H1 (cell line): ENCODE measurements around the gene NOC2L. TPM values are rescaled to one million over a fixed set of nuclear protein-coding genes. Genes with fewer than 3 reads are reported as not detected.

Experiments used
- CTCF ChIA-PET: fragments of 300-600 bp; sonication (Branson Sonifier 250); formaldehyde crosslinking; loops from one replicate; lab custom pipeline; 2021; ENCODE audit not compliant: partially characterized antibody; lab: Charles Lee
- POLR2A ChIA-PET: fragments of 300-600 bp; sonication (Branson Sonifier 250); formaldehyde crosslinking; loops from one replicate; lab custom pipeline; 2021; ENCODE audit warnings: inconsistent platforms; ENCODE audit not compliant: partially characterized antibody; lab: Charles Lee
- DNase-seq, 2 experiments: peaks; one replicate each; pipeline versions ENCODE4 v3.0.0 to v3.0.0-alpha.2; 2010 to 2022; ENCODE audit warnings: low spot score in 2 of 2, low read depth in 1 of 2, mixed read lengths in 1 of 2
- FAIRE-seq: peaks from 2 replicates; lab custom pipeline; 2011; peaks lifted over from hg19 to GRCh38; lab: Jason Lieb, UNC
- H2AFZ ChIP-seq: 2 replicates; pipeline ENCODE4 v1.8.1; 2012; ENCODE audit warnings: low read length, inconsistent platforms
- H2AK5ac ChIP-seq: 2 replicates; pipeline ENCODE4 v1.6.1; 2013; ENCODE audit warnings: low read depth, low read length
- H2BK120ac ChIP-seq: replicated peaks from 2 replicates; pipeline ENCODE3; 2013; ENCODE audit warnings: low read depth, low read length, inconsistent platforms
- H2BK12ac ChIP-seq: 2 replicates; pipeline ENCODE4 v1.6.1; 2013; ENCODE audit warnings: low read depth, low read length
- H2BK15ac ChIP-seq: 2 replicates; pipeline ENCODE4 v1.6.1; 2013; ENCODE audit warnings: low read length
- H2BK20ac ChIP-seq: 2 replicates; pipeline ENCODE4 v1.6.1; 2013; ENCODE audit warnings: low read length
- H2BK5ac ChIP-seq: 2 replicates; pipeline ENCODE4 v1.6.1; 2013; ENCODE audit warnings: low read depth, low read length
- H3K14ac ChIP-seq: 2 replicates; pipeline ENCODE4 v1.6.1; 2013; ENCODE audit warnings: inconsistent platforms; ENCODE audit not compliant: insufficient read length
- H3K18ac ChIP-seq: 2 replicates; pipeline ENCODE4 v1.6.1; 2013; ENCODE audit warnings: low read length; ENCODE audit errors: extremely low read depth
- H3K23ac ChIP-seq: 2 replicates; pipeline ENCODE4 v1.6.1; 2013; ENCODE audit warnings: inconsistent platforms; ENCODE audit not compliant: insufficient read length
- H3K23me2 ChIP-seq: 2 replicates; pipeline ENCODE4 v1.6.1; 2013; ENCODE audit warnings: low read depth, low read length
- H3K27ac ChIP-seq: 2 replicates; pipeline ENCODE4 v1.6.1; 2011; ENCODE audit warnings: low read depth, low read length, inconsistent platforms
- H3K27me3 ChIP-seq, 4 experiments: replicated peaks in 1 of 4; 1 replicate in 1 of 4; 2 replicates in 3 of 4; pipeline versions ENCODE4 v1.6.1 to v1.8.1; 2011 to 2013; ENCODE audit warnings: low read length in 3 of 4, mild to moderate bottlenecking in 3 of 4, inconsistent platforms in 2 of 4, mixed read lengths in 2 of 4, moderate library complexity in 1 of 4; ENCODE audit not compliant: control insufficient read depth in 3 of 4, insufficient read depth in 3 of 4; ENCODE audit errors: extremely low read depth in 1 of 4
- H3K36me3 ChIP-seq, 4 experiments: 2 replicates each; pipeline versions ENCODE4 v1.6.1 to v1.8.1; 2011 to 2013; ENCODE audit warnings: mild to moderate bottlenecking in 4 of 4, low read length in 3 of 4, moderate library complexity in 2 of 4, control low read depth in 1 of 4, inconsistent platforms in 1 of 4; ENCODE audit not compliant: insufficient read depth in 4 of 4, control insufficient read depth in 2 of 4
- H3K4ac ChIP-seq: replicated peaks from 2 replicates; pipeline ENCODE3; 2013; ENCODE audit warnings: low read length, low read depth, mixed read lengths, inconsistent platforms; ENCODE audit not compliant: insufficient read length
- H3K4me1 ChIP-seq, 4 experiments: replicated peaks in 1 of 4; 1 replicate in 1 of 4; 2 replicates in 3 of 4; pipeline versions ENCODE4 v1.6.1 to v1.8.1; 2011 to 2013; ENCODE audit warnings: low read length in 3 of 4, inconsistent platforms in 2 of 4, mixed read lengths in 1 of 4; ENCODE audit not compliant: insufficient read depth in 4 of 4, control insufficient read depth in 3 of 4
- H3K4me2 ChIP-seq, 2 experiments: 2 replicates each; pipeline versions ENCODE4 v1.6.1 to v1.8.1; 2011 to 2013; ENCODE audit warnings: low read depth in 2 of 2, low read length in 2 of 2, control low read depth in 1 of 2, inconsistent platforms in 1 of 2, mild to moderate bottlenecking in 1 of 2; ENCODE audit not compliant: insufficient read depth in 1 of 2
- H3K4me3 ChIP-seq, 4 experiments: fragments of 200-600, 300-600 bp in 1 of 4; sonication (generic), shearing (Covaris generic), sonication (Bioruptor Twin) in 1 of 4; 2 replicates each; pipeline versions ENCODE4 v1.5.1 to v1.8.1; 2011 to 2016; ENCODE audit warnings: low read length in 4 of 4, low read depth in 3 of 4, control low read depth in 2 of 4, inconsistent platforms in 2 of 4, mild to moderate bottlenecking in 2 of 4, mixed read lengths in 1 of 4, moderate library complexity in 1 of 4; ENCODE audit not compliant: insufficient read depth in 2 of 4; ENCODE audit errors: extremely low read depth in 1 of 4
- H3K56ac ChIP-seq: replicated peaks from 2 replicates; pipeline ENCODE3; 2013; ENCODE audit warnings: low read depth, mild to moderate bottlenecking, mixed read lengths, low read length, inconsistent platforms; ENCODE audit not compliant: insufficient read length
- H3K79me1 ChIP-seq: 2 replicates; pipeline ENCODE4 v1.6.1; 2013; ENCODE audit warnings: low read depth, low read length, control low read depth
- H3K79me2 ChIP-seq, 2 experiments: 2 replicates each; pipeline versions ENCODE4 v1.6.1 to v1.8.1; 2012 to 2013; ENCODE audit warnings: low read length in 2 of 2, mild to moderate bottlenecking in 2 of 2, inconsistent platforms in 1 of 2; ENCODE audit not compliant: insufficient read depth in 2 of 2, control insufficient read depth in 1 of 2
- H3K9ac ChIP-seq, 4 experiments: replicated peaks in 1 of 4; 1 replicate in 1 of 4; 2 replicates in 3 of 4; pipeline versions ENCODE4 v1.6.1 to v1.8.1; 2011 to 2013; ENCODE audit warnings: low read depth in 3 of 4, low read length in 3 of 4, control low read depth in 2 of 4, mild to moderate bottlenecking in 2 of 4, moderate library complexity in 2 of 4, inconsistent platforms in 1 of 4; ENCODE audit errors: extremely low read depth in 1 of 4
- H3K9me3 ChIP-seq, 2 experiments: 2 replicates each; pipeline versions ENCODE4 v1.6.1 to v1.8.1; 2012 to 2013; ENCODE audit warnings: mild to moderate bottlenecking in 2 of 2, moderate library complexity in 2 of 2, control low read depth in 1 of 2, inconsistent platforms in 1 of 2, low read depth in 1 of 2, low read length in 1 of 2, mixed read lengths in 1 of 2; ENCODE audit not compliant: insufficient read depth in 2 of 2
- H4K20me1 ChIP-seq, 2 experiments: replicated peaks in 1 of 2; 2 replicates each; pipeline versions ENCODE3 to v1.8.1; 2011 to 2013; ENCODE audit warnings: inconsistent platforms in 2 of 2, low read length in 2 of 2, mild to moderate bottlenecking in 1 of 2; ENCODE audit not compliant: insufficient read depth in 2 of 2, control insufficient read depth in 1 of 2
- H4K5ac ChIP-seq: 2 replicates; pipeline ENCODE4 v1.6.1; 2013; ENCODE audit warnings: low read length, low read depth, mixed read lengths, inconsistent platforms; ENCODE audit not compliant: insufficient read length
- H4K8ac ChIP-seq: 2 replicates; pipeline ENCODE4 v1.8.0; 2013; ENCODE audit warnings: mild to moderate bottlenecking, moderate library complexity, low read length, inconsistent platforms; ENCODE audit not compliant: insufficient read depth; ENCODE audit errors: extremely low read depth
- H4K91ac ChIP-seq: replicated peaks from 2 replicates; pipeline ENCODE3; 2013; ENCODE audit warnings: low read length, mixed read lengths, inconsistent platforms; ENCODE audit not compliant: insufficient read length
- CBX5 ChIP-seq: fragments of 300-800, 300-1000 bp; sonication (generic); IDR thresholded peaks from 2 replicates; pipeline ENCODE4 v1.7.1; 2016; ENCODE audit warnings: antibody characterized with exemption, low read length, low read depth
- CBX8 ChIP-seq: fragments of 300-800, 300-1000 bp; sonication (generic); IDR thresholded peaks from 2 replicates; pipeline ENCODE4 v1.7.1; 2016; ENCODE audit warnings: low read depth, low read length, borderline replicate concordance
- CEBPB ChIP-seq: IDR thresholded peaks from 2 replicates; pipeline ENCODE4 v1.6.1; 2012; ENCODE audit warnings: low read depth, low read length
- KDM5A ChIP-seq: fragments of 200-600 bp; IDR thresholded peaks from 2 replicates; pipeline ENCODE4 v1.7.1; 2012; ENCODE audit warnings: mild to moderate bottlenecking, low read length, inconsistent platforms, mixed read lengths
- PHF8 ChIP-seq: fragments of 200-600 bp; sonication (generic); conservative IDR thresholded peaks from 2 replicates; pipeline ENCODE4 v1.7.1; 2012; ENCODE audit warnings: low read depth, mild to moderate bottlenecking, inconsistent platforms, low read length, moderate library complexity
- SIN3A ChIP-seq, 2 experiments: IDR thresholded peaks in 1 of 2; conservative IDR thresholded peaks in 1 of 2; 2 replicates each; pipeline ENCODE4 v1.6.1; 2011 to 2012; ENCODE audit warnings: low read length in 2 of 2, improper control_type of control experiment in 1 of 2, low read depth in 1 of 2, mild to moderate bottlenecking in 1 of 2
- SIRT6 ChIP-seq: IDR thresholded peaks from one replicate; pipeline ENCODE4 v1.7.1; 2012; ENCODE audit warnings: low read length, inconsistent platforms
- TAF7 ChIP-seq: optimal IDR thresholded peaks from 2 replicates; pipeline ENCODE3; 2011; ENCODE audit warnings: low read depth, mild to moderate bottlenecking, inconsistent platforms, low read length, moderate library complexity, borderline replicate concordance
- USF2 ChIP-seq: IDR thresholded peaks from 2 replicates; pipeline ENCODE4 v1.6.1; 2011; ENCODE audit warnings: low read length, improper control_type of control experiment
- YY1 ChIP-seq: IDR thresholded peaks from 2 replicates; pipeline ENCODE4 v1.6.1; 2011; ENCODE audit warnings: low read depth, mild to moderate bottlenecking, low read length
- ZNF274 ChIP-seq: IDR thresholded peaks from 2 replicates; pipeline ENCODE4 v1.7.0; 2012; ENCODE audit warnings: low read length, borderline replicate concordance; ENCODE audit errors: extremely low read depth
- WGBS, 2 experiments: shearing (Covaris generic) in 1 of 2; methylation state at CpG; one replicate each; pipeline versions ENCODE4 v1.1.6 to v1.1.7; 2013 to 2015; ENCODE audit warnings: low lambda C conversion rate in 2 of 2, mixed read lengths in 2 of 2, inconsistent platforms in 1 of 2, low coverage in 1 of 2, missing lambda C conversion rate in 1 of 2; ENCODE audit not compliant: insufficient replicate concordance in 2 of 2, insufficient coverage in 1 of 2, insufficient read length in 1 of 2; ENCODE audit errors: extremely low coverage in 1 of 2, missing lambda C conversion rate in 1 of 2; 5-methylcytosine and 5-hydroxymethylcytosine counted together
- polyA plus RNA-seq, 7 experiments: library from polyadenylated mRNA; depleted of rRNA in 3 of 7; stranded (reverse) in 5 of 7; unstranded in 2 of 7; fragments of >200 nt in 5 of 7; fragments of 200-250 nt in 2 of 7; gene quantifications; 1 replicate in 5 of 7; 2 replicates in 1 of 7; 4 replicates in 1 of 7; pipeline versions ENCODE4 v1.2.1 to v1.2.3, GENCODE V29; 2011 to 2013; ENCODE audit warnings: missing spikeins in 2 of 7, mixed read lengths in 2 of 7
- total RNA-seq: library from RNA; stranded (reverse); fragmentation: NEBNext Ultra II Directional; extraction: Animal tissue kit (Norgen Biotek cat#: 25700); gene quantifications from 2 replicates; pipeline ENCODE4 v1.2.1, GENCODE V29; 2021
- TF ChIP-seq, protein P1 (sequence below): IDR thresholded peaks from 2 replicates; pipeline ENCODE4 v1.6.1; 2011; ENCODE audit warnings: low read depth, mild to moderate bottlenecking, low read length; ENCODE audit not compliant: insufficient read depth

Gene NOC2L
- total and polyA plus RNA-seq, 2 of the 8 experiments (the other 6 are each of a cell fraction or from before 2014, with no cell fraction given), result 74.7 to 130 TPM

DNA sequence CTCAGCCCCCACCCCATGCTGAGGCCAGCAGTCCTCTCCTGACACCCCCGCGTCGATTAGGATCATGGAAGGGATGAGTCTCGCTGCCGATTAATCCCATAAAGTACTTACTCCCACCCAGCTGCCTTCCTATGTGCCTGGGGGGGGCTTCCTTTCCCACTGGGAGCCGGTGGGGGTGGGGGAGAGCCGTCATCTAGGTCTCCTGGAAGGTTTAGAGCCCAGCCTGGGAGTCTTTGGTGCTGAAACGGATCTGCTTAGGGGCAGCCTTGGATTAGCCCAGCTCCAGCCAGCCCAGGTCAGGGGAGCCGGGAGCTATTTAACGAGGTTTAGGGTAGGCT is 25.5 kb downstream of the NOC2L start:
- Histone ChIP-seq H4K91ac (no peak overlapping the region), H3K56ac (no peak overlapping the region), H2AFZ (no peak overlapping the region), H3K27ac (no peak overlapping the region), H2BK20ac (no peak overlapping the region), H3K4me1 (peaks cover 2 to 13% (median 9%) of the 10 kb centered on the region in 4 experiments), H4K8ac (no peak overlapping the region), H3K9ac (no peak overlapping the region), H3K4ac (no peak overlapping the region), H3K27me3 (peaks cover 66 to 87% (median 85%) of the 10 kb centered on the region in 4 experiments), H3K9me3 (no peaks in the 10 kb centered on the region), H2BK15ac (no peak overlapping the region), H2BK120ac (no peak overlapping the region), H2AK5ac (no peak overlapping the region), H3K4me2 (no peak overlapping the region), H3K18ac (no peak overlapping the region), H3K4me3 (no peak overlapping the region), H3K36me3 (no peaks in the 10 kb centered on the region), H3K23me2 (no peaks in the 10 kb centered on the region), H4K5ac (no peak overlapping the region), H2BK5ac (no peak overlapping the region), H3K23ac (no peak overlapping the region), H4K20me1 (peaks cover 14 to 22% of the 10 kb centered on the region in 2 experiments), H3K79me1 (no peaks in the 10 kb centered on the region), H3K14ac (no peak overlapping the region), H3K79me2 (no peaks in the 10 kb centered on the region), H2BK12ac (no peak overlapping the region)
- POLR2A ChIA-PET, result interaction anchor here (0.6 to 1.1 kb wide), 2 partner anchors 27 to 29 kb away, joined by 3 read pairs; no protein-coding TSS in a partner anchor
- CTCF ChIA-PET, result interaction anchor here (0.9 to 1.4 kb wide), 4 partner anchors 18 to 29 kb away, joined by 3 to 6 read pairs (median 4); no protein-coding TSS in a partner anchor
- DNase-seq (no peak), FAIRE-seq (no peak)
- WGBS, 2 experiments, result 52% methylated on average over 10 of the region's 10 CpGs; no CpG with 5 or more reads in 1 of the 2 experiments
- TF ChIP-seq SIRT6 (no peak), USF2 (no peak), YY1 (no peak), SIN3A (conservative IDR thresholded peaks at IDR 0.05 in 1 of 2, IDR thresholded peaks at IDR 0.05 in 1 of 2; ENCODE audit: low read depth in 1 of 2, low read length in 2 of 2) (no peak), CBX8 (no peak), TAF7 (no peak), ZNF274 (no peak), PHF8 (no peak), CBX5 (no peak), CEBPB (no peak), KDM5A (no peak)
- TF ChIP-seq, protein P1, sequence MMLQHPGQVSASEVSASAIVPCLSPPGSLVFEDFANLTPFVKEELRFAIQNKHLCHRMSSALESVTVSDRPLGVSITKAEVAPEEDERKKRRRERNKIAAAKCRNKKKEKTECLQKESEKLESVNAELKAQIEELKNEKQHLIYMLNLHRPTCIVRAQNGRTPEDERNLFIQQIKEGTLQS, result no peak
